GM18508 (cell line): ENCODE measurements around the gene TMEM30A.

ENCODE experiments used
- ATAC-seq: cut with Tn5 transposase; IDR thresholded peaks from one replicate; pipeline ENCODE4 v1.9.1; 2021; ENCODE audit warnings: moderate number of reproducible peaks; ENCODE audit not compliant: insufficient read depth, unreplicated experiment

Gene TMEM30A

DNA sequence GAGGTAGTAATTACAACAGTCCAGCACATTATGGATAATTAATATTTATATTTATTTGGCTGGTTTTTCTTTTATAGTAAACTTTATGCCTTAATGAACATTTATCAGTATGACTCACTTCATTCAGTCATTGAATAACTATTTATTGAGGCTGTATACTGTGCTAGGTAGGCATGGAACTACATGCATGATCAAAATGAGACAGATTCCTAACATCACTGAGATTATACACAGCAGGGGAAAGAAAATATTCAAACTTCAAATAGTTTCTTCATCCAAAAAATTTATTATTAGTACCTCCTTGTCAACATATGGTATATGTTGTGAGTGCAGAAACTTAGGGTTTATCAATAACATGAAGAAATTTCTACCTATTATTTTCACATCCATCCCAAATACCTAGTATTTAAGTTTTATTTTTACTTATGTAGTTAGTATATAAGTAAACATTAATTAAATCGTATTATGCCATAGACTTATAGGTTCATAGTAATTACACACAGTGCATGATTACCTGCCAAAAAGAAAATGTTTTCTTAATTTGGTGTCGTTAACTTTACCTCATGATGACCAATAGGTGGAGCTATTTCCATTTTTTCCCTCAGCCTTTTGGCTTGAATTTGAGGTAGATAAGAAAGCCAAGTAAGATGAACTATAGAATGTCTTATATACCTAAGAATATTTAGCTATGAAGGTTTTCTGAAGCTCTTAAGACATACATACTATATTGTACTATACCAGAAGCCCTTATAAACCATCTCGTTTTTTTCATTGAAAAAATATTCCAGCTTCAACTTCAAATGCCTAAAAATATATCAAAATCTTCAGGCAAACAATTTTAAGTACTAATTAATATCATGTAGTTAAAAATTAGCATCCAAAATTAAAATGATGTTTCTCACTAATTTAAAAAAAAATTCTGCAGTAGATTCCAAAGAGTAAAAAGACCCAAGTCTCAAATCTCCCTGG, 12.5 kb upstream of the TMEM30A start:
- ATAC-seq, result no peak

DNA sequence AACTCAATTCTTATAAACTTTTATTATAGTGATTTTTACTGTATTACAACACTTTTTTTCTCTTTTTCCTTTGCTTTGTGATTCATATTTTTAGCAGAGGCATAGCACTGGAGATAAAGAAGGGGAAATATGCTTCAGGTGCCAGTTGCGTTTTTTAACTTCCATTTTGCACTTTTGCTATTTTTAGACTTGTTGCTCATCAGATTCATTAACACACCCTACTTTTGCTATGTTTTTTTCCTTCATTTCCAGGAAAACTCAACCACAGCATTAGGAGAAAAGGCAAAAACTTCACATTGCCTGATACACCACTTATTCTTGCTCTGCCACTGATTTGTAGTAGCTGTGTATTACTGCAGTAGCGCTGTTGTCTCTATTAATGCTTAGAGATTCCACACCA, 8.0 kb upstream of the TMEM30A start:
- ATAC-seq, result no peak

DNA sequence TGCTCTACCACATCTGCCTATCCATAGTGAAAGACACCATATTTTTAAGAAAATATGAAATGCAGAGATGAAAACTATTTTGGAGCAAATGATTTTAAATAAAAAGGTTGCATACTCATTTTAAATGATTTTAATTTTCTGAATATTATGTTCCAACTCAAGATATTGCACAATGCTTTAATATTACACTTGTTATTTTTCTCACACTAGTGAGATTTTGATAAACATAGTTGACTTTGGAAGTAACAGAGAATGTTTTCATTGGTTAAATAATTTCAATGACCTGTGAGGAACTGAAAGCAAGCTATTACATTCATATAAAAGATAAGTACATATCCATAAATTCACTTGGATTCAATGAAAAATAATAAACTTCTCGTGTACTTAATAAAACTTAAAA, 7.2 kb upstream of the TMEM30A start:
- no peak for ATAC-seq

- no peak for ATAC-seq
Measured at GRCh38 chr6:75291331-75291730, 6.7 kb upstream of the TMEM30A start.

DNA sequence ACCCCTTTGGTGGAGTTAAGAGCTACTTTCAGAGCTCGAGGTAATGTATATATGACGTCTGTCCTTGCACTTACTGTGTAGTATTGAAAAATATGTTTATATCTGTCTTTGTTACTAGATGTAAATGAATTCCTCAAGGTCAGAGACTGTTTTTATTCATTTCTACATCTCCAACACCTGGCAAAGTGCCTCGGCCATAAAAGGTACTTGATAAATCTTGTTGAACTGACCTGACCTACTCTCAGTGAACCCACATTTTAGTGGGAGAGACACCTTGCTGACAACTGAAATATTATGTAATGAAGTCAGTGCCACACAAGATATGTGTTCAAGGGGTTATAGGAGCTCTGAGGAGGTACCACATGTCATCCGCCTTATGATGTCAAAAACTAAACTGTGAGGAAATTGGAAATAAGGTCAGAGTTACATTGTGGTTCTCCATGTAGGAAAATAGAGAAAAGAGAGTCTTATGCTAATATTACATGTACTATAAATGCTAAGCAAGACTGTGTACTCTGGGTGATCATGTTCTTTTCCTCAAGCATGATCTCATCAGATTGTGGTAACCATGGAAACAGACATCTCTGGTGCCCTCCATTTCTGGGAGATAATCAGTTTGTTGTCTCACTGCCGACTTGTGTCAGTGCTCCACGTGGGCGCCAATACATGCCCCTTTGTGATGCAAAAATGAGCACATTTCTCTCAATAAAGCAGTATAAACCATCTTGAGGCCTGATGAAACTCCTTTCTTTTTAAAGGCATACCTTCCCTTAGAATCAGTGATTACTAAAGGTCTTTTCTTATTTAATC, 5.7 kb upstream of the TMEM30A start:
- no peak for ATAC-seq

DNA sequence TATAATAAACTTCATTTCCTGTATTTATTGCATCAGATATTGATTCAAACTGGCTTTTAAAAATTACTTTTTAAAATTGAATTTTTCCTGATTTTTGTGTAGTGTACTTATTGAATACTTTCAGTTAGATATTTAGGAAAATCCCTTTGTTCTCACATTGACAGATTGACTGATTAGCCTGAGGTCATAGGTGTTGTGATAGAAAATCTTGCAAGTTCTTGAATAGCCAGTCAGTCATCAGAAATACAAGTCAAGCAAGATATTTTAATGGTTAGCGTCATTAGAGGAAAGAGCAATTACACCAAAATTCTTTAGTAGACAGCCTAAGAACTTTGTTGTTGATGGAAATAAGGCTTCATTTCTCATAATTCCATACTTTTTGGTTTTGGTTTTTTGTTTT, 3.4 kb upstream of the TMEM30A start:
- no peak for ATAC-seq

DNA sequence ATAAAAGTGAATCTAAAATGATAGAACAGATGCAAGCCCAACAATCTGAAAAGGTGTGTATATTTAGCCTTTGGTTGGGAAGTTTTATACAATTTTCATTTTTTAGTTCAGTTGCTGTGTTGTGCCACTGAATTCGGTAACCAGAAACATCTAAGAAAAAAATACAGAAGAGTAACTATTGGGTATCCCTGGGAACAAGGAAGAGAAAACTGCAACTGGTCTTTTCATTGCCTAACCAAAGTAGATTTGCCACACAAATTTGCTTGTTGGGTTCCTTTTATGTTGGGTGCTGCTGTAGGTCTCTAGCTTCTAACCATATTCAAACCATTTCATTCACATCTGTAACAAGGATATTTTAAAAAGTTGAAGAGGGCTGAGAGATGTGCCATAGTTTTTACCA, 2.8 kb upstream of the TMEM30A start:
- ATAC-seq, result no peak

DNA sequence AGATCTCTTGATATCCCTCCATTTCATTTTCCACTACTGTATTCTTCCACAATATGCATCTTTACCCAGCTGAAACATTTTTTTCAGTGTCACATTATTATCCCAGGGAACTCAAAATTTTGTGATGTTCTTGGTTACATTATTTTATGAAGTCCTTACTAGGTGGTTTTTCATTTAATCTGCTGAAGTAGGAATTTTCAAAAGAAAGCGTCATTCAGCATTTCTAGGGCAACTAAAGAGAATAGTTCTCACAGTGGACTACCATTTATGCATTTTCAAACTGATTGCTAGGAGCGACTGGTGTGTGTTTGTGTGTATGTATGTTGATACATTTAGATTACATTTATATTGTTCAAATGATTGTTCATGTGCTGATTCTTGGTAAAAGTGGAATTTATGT, 2.4 kb upstream of the TMEM30A start:
- ATAC-seq, result no peak

DNA sequence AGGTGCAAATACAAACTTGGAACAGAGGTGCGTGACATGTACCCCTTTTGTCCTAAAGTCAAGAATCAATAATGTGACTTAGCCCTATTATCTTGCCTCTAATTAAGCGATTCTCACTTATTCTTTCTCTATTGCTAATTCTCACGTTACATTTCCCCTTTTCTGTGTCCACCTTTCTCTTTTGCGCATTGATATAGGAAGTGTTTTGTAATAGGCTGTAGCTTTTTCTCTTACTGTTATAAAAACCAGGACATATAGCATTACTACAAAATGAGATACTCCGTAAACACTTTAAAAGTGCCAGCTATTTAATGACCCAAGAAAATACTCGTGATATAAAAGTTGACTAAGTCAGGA, 669 bp upstream of the TMEM30A start:
- ATAC-seq, result peak; percentile 5

GRCh38 chr6:75283907-75284631, 523 bp downstream of the TMEM30A start:
- peak; percentile 5 for ATAC-seq

GRCh38 chr6:75282706-75283105, 1.9 kb downstream of the TMEM30A start:
- no peak for ATAC-seq

DNA sequence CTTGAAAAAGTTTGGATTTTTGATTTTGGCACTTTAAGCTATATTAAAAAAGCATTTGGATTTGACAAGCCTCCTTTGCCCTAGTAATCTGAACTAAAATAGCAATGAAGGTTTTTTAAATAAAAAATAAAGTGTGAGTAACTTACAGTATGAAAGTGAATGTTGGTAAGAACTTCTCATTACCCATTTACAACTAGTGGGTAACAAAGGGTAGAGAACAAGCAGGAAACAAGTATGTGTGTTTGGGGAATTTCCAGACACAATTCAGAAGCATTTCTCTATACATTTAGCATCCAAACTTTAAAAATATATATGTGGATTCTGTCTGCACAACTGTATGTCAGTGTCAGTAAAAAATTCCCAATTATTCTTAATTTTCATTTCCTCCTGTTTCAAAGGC, 2.9 kb downstream of the TMEM30A start:
- no peak for ATAC-seq

DNA sequence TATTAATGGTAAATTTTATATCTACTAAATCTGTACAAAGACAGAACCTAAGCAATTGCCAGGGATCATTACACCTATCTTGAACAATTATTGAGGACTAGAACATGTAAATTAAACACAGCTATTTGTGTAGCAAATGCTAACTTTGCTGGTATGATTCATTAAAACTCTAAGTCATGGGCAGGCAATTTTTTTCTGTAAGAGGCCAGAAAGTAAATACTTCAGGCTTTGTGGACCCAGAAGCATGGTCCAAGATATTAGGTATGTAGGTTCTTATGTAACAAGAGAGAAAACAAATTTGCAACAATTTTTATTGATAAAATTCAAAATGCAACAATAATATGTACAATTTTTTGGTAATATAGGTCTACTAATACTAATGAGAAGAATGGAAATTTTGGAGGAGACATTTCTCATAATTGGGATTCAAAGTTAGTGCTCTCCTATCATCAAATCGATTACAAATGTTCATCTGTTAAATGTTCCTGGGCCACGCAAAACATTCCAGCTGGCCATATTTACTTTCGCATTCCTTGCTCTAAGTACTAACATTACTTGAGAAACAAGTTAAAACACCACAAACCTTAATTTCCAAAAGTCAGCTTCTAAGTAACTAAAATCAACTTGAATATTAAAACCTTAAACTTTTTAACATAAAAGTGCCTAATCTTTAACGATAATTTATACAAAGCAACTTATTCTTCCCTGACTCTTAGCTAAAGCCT, 4.3 kb downstream of the TMEM30A start:
- no peak for ATAC-seq

DNA sequence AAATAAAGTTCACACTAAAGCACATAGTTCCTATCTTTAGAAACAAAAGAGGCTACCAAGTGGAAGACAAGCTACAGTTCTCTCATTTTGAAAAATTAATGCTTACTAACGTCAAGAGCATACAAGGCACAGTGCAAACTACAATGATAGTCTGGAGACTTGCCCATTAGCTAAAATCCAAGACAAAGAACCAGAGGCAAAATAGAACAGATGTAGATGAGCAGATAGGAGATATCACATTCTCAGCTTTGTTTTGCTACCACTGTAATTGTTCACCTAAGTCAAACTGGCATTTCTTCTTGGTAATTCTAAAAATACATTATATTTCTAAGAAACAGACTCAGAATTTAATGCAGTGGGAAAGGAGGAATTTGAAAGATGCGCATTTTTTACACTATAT, 5.2 kb downstream of the TMEM30A start:
- no peak for ATAC-seq

DNA sequence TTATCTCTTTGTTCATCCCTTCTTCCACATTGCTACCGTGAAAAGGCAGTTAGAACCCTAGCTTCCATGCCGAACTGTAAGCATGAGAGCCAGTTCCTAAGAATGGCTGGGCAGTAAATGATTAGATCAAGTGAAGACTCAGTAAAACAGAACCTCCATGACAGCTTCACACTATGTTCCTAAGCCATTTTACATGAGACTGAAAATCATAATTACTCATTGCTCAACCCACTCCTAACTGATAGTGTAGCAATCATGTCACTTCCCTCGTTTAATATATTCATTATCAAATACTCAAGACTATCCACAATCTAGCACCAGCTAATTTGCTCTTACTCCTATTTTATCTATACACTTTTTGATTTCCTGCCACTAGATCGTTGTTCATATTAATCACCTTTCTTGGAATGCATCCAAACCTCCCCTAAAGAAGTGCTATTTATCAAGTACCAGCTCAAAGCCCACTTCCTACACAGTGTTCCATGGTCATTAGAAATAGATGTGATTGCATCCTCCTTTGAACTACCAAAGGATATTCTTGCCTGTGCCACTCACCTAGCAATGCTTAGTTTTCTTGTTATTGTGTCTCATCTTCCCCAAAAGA, 6.0 kb downstream of the TMEM30A start:
- ATAC-seq, result no peak

GRCh38 chr6:75275067-75275466, 9.5 kb downstream of the TMEM30A start:
- no peak for ATAC-seq

DNA sequence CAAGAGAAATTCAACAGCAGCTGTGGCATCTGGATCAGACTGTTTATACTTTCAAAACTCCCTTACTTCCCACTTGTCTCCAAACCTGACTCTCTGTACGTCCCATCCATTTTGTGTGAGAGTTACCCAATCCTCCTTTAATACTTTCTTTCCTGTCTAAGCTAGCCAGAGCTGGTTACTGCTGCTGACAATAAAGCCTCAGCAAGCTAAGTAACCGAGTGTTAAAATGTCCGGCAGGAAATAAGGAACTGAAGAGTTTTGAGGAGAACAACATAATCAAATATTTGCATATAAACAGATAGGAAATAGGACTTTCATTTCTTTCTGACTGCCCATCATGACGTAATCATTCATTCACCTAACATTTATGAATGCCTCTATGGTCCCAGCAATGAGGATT, 11.6 kb downstream of the TMEM30A start:
- ATAC-seq, result peak; percentile 42

GRCh38 chr6:75272145-75272840, 12.3 kb downstream of the TMEM30A start:
- ATAC-seq, result no peak

DNA sequence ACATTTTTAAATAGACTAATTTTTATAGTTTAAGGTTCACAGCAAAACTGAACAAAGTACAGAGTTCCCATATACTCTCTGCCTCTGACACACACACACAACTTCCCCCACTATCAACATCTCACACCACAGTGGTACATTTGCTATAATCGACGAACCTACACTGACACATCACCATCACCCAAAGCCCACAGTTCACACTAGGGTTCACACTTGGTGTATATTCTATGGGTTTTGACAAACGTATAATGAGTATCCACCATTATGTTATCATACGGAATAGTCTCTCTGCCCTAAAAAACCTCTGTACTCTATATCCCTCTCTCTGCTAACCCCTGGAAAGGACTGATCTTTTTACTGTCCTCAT, 15.6 kb downstream of the TMEM30A start:
- ATAC-seq, result no peak
